ENCODE results near the gene SPDYC.

Gene SPDYC

GRCh38 chr11:65215441-65216076, 45.5 kb downstream of the SPDYC start:
- Histone ChIP-seq H2AFZ (ENCODE audit: low read length) (no peak overlapping the region), H3F3A (ENCODE audit: insufficient read depth, low read length) (no peaks in the 10 kb centered on the region), H3K27ac (ENCODE audit: low read length) (no peak overlapping the region), H4K20me1 (ENCODE audit: insufficient read depth, low read length) (no peaks in the 10 kb centered on the region), H3K27me3 (replicated peaks; ENCODE audit: insufficient read depth, low read length) (peaks cover 3% of the 10 kb centered on the region; the same call in 1 of the 2 replicates), H3K36me3 (replicated peaks; ENCODE audit: insufficient read depth, low read length) (no peaks in the 10 kb centered on the region), H3K9me3 (replicated peaks; ENCODE audit: insufficient read depth, low read length) (no peaks in the 10 kb centered on the region), H3K79me2 (ENCODE audit: low read length) (no peaks in the 10 kb centered on the region), H3K4me2 (ENCODE audit: low read depth, low read length) (no peak overlapping the region), H3K4me3 (ENCODE audit: low read length) (no peak overlapping the region), H3K4me1 (ENCODE audit: low read length) (no peaks in the 10 kb centered on the region), H3K9me2 (replicated peaks; ENCODE audit: insufficient read depth, low read length) (no peaks in the 10 kb centered on the region), H3K9ac (ENCODE audit: low read length) (no peak overlapping the region)
- TF ChIP-seq EZH2 (optimal IDR thresholded peaks at IDR 0.05; ENCODE audit: low read depth, low read length), result no peak
- TF ChIP-seq EZH2phosphoT487 (IDR thresholded peaks at IDR 0.05; ENCODE audit: low read length), result no peak
- no peak for TF ChIP-seq CTCF (IDR thresholded peaks at IDR 0.05; ENCODE audit: low read length)
- no peak for DNase-seq

- no peak overlapping the region for H3K4me3 ChIP-seq (ENCODE audit: low read length)
- TF ChIP-seq EZH2 (optimal IDR thresholded peaks at IDR 0.05; ENCODE audit: low read depth, low read length) (no peak), CTCF (IDR thresholded peaks at IDR 0.05; ENCODE audit: low read length) (no peak), EZH2phosphoT487 (IDR thresholded peaks at IDR 0.05; ENCODE audit: low read length) (no peak)
- H3K79me2 ChIP-seq (ENCODE audit: low read length), result no peaks in the 10 kb centered on the region
- no peak overlapping the region for H3K9ac ChIP-seq (ENCODE audit: low read length)
- H3F3A ChIP-seq (ENCODE audit: insufficient read depth, low read length), result no peaks in the 10 kb centered on the region
- H3K9me3 ChIP-seq (replicated peaks; ENCODE audit: insufficient read depth, low read length), result no peaks in the 10 kb centered on the region
- no peaks in the 10 kb centered on the region for H4K20me1 ChIP-seq (ENCODE audit: insufficient read depth, low read length)
- H3K4me1 ChIP-seq (ENCODE audit: low read length), result no peaks in the 10 kb centered on the region
- no peaks in the 10 kb centered on the region for H3K9me2 ChIP-seq (replicated peaks; ENCODE audit: insufficient read depth, low read length)
- no peak overlapping the region for H3K4me2 ChIP-seq (ENCODE audit: low read depth, low read length)
- H2AFZ ChIP-seq (ENCODE audit: low read length), result no peak overlapping the region
- no peaks in the 10 kb centered on the region for H3K36me3 ChIP-seq (replicated peaks; ENCODE audit: insufficient read depth, low read length)
- DNase-seq, result no peak
- no peak overlapping the region for H3K27ac ChIP-seq (ENCODE audit: low read length)
- peaks cover 3% of the 10 kb centered on the region; the same call in 1 of the 2 replicates for H3K27me3 ChIP-seq (replicated peaks; ENCODE audit: insufficient read depth, low read length)
Measured at GRCh38 chr11:65216830-65217229, 46.8 kb downstream of the SPDYC start.

GRCh38 chr11:65217441-65218423, 47.7 kb downstream of the SPDYC start:
- no peaks in the 10 kb centered on the region for H3K36me3 ChIP-seq (replicated peaks; ENCODE audit: insufficient read depth, low read length)
- H4K20me1 ChIP-seq (ENCODE audit: insufficient read depth, low read length), result no peaks in the 10 kb centered on the region
- no peak overlapping the region for H3K4me3 ChIP-seq (ENCODE audit: low read length)
- H3K27ac ChIP-seq (ENCODE audit: low read length), result no peak overlapping the region
- H3K9me3 ChIP-seq (replicated peaks; ENCODE audit: insufficient read depth, low read length), result no peaks in the 10 kb centered on the region
- H3K27me3 ChIP-seq (replicated peaks; ENCODE audit: insufficient read depth, low read length), result peaks cover 3% of the 10 kb centered on the region; the same call in 1 of the 2 replicates
- no peak for DNase-seq
- H3K4me1 ChIP-seq (ENCODE audit: low read length), result no peaks in the 10 kb centered on the region
- H3K9me2 ChIP-seq (replicated peaks; ENCODE audit: insufficient read depth, low read length), result no peaks in the 10 kb centered on the region
- no peaks in the 10 kb centered on the region for H3K79me2 ChIP-seq (ENCODE audit: low read length)
- no peak overlapping the region for H2AFZ ChIP-seq (ENCODE audit: low read length)
- no peaks in the 10 kb centered on the region for H3F3A ChIP-seq (ENCODE audit: insufficient read depth, low read length)
- no peak overlapping the region for H3K4me2 ChIP-seq (ENCODE audit: low read depth, low read length)
- H3K9ac ChIP-seq (ENCODE audit: low read length), result no peak overlapping the region
- TF ChIP-seq EZH2phosphoT487 (IDR thresholded peaks at IDR 0.05; ENCODE audit: low read length), result no peak
- TF ChIP-seq CTCF (IDR thresholded peaks at IDR 0.05; ENCODE audit: low read length), result no peak
- no peak for TF ChIP-seq EZH2 (optimal IDR thresholded peaks at IDR 0.05; ENCODE audit: low read depth, low read length)

Data from MM.1S (cell line).